Tongue (tissue), 2 donors: ENCODE data around the gene BSDC1. TPM values are rescaled to one million over a fixed set of nuclear protein-coding genes. Genes with fewer than 3 reads are reported as not detected.

Source experiments
- DNase-seq: peaks from one replicate; pipeline ENCODE4 v3.0.0-alpha.2; 2015
- total RNA-seq: library from RNA; depleted of rRNA; stranded (reverse); fragments of >200 nt; gene quantifications from one replicate; pipeline ENCODE4 v1.2.3, GENCODE V29; 2014

The BSDC1 gene
- total RNA-seq, 1 donor from 2014 or later = 67.4 TPM

DNA sequence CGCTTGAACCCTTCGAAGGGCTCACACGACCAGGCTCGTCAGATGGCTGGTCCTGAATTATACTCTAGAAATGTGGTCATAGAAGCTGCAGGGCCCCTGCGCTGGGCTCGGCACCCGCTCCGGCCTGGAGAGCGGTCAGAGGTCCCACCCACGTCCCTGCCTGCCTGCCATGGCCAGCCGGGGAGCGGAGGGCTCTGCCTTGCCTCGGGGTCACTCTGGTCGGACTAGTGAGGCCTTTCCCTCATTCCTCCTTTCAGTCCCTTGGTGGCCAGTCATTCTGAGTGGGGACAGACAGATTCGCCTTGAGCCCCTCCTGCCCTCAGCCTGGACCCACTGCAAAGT lies 57.7 kb downstream of the BSDC1 start:
- no peak for DNase-seq

DNA sequence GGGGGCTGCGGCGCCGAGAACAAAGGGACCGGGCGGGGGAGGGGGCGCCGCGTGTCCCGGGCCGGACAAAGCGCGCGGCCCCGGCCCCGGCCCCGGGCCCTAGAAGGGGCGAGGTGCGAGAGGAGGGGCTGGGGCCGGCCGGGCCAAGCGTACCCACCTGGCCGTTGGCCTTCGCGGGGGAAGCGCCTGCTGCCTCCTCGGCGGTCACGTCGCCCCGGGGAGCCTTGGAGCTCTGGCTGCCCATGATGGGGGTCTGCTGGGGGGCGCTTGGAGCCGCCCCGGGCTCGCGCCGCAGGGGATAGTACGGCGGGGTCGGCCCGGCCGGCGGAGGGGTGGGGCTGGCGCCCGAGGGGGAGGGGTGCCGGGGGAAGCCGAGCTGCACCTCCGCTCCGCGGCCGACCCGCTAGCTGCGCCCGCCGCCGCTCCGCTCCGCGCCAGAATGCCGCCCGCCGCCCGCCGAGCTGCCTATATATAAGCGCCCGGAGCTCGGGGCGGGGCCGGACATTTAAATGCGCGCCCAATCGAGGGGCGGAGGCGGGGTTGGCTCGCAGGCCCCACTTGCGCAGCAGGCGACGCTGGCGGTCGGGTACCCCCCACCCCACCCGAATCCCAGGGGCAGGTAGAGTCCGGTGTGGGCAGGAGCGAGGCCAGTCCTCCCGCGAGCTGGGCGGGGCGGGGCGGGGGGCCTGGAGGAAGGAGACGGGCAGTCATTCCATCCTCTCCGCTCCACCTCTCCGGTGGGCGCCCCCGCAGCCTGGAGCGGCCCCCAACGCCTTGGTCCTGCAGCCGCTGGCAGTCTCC lies 58.3 kb downstream of the BSDC1 start, which contains the start of gene MARCKSL1:
MARCKSL1 (minus strand) TSS at position 444 of the 801 bp plus-strand sequence; CDS start at position 244, 200 bp downstream.
- peak; percentile 93 for DNase-seq

DNA sequence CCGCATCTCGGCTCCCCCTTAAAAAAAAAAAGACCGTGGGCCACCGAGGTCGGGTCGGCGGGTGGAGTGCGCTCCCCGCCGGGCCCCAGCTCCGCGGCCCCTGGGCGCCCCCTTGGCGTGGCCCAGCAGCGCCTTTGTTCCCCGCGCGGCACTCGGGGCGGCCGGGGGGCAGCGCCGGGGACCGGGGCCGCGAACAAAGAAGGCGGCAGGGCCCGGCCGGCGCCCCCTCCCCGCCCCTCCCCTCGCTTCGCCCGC lies 58.8 kb downstream of the BSDC1 start:
- DNase-seq = no peak

DNA sequence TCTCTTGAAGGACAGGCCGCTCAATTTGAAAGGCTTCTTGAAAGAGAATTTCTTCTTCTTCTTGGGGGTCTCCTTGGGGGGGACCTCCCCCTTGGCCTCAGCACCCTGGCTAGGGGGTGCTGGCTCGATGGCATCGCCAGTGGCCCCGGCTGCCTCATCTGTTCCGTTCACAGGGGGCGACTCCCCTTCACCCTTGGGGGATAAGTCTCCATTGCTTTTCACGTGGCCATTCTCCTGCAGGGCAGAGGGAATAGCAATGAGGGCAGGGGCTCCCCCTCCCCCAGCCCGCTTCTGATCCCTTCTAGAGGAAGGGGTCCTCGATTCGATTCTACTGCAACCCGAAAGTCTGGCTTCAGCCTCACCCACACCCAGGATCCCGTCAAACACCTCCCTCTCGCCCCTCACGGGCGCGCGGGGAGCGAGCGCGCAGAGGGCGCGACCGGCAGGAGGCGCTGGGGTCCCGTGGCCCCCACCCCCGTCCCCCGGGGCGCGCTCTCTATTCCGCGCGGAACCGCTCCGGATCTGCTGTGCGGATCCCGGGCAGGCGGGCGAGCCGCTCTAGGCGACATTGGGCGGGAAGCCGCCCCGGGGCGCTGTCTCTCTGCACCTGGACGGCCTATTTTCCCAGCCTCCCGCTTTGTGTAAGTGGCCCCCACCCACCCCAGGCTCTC lies 59.2 kb downstream of the BSDC1 start:
- peak; percentile 72 for DNase-seq

DNA sequence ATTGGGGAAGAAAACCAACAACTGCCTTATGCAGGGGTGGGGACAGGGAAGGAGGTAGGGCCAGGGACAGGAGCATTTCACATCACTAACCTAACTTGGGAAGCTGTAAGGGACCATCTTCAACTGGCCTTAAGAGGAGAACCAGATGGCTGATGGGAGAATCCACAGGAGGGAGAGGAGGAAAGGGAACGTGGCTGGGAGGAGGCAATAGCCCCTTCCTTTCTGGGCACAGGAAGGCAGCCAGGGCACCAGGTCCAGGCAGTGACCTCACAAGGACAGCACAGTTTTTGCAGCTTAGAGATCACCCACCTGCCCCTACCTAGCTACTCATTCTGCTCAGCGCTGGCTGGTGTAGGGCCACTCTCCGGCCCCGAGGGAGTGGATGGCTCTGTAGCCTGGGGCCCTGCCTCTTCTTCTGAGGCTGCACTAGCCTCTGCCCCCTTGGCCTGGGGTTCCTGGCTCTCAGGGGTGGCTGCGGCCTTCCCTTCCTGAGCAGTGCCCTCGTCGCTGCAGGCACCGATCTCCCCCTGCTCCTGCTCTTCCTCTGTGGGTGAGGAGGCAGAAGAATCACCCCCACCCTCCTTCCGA lies 59.9 kb downstream of the BSDC1 start:
- DNase-seq = no peak

DNA sequence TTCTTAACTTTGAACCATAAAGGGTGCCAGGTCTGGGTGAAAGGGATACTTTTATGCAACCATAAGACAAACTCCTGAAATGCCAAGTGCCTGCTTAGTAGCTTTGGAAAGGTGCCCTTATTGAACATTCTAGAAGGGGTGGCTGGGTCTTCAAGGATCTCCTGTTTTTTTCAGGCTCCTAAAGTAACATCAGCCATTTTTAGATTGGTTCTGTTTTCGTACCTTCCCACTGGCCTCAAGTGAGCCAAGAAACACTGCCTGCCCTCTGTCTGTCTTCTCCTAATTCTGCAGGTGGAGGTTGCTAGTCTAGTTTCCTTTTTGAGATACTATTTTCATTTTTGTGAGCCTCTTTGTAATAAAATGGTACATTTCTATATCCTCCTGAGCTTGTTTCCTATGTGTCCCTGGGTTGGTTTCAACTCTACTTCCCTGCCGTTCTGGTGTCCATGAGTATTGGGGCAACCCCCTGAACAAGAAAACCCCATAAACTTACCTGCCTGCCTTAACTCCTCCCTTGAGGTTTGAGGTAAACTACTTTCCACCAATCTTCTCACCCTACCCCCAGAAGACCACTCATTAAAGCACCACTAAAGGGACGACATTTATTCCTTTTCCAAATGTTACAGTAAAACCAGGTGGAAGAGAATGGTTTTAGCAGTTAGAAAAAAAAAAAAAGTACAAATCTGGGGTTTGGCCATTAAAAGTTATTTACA lies 60.8 kb downstream of the BSDC1 start:
- DNase-seq = no peak

DNA sequence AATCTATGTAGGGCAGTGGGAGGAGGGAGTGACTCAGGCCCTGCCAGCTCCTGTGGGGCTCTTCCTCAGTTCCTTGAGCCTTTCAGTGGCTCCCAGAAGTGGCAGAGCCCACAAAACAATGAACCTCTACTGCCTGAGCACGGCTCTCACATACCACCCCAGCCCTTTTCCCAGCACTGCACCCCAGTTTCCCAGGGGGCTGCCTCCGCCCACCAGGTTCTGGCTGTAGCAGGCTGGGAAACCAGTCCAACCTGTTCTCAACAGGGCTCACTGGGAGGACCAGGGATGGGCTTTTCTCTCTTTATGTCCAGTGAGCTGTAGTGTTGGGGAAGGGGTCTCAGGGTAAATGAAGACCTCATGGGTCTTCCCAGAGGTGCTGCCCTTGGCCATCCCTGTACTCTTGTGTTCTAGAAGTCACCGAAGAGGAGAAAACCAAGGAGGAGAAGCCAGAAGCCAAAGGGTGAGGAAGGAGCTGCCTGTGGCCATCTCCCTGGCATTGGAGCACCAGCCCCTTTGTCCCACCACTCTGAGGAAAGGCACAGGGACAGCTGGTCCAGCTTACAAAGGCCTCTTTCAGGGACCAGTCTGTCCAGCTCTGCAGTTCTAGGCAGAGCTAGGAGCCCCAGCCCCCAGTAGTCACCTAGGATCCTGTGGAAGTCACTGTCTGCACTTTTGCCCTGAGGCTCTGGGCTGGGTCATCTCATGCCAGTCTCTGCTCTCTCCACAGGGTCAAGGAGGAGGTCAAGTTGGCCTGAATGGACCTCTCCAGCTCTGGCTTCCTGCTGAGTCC lies 61.8 kb downstream of the BSDC1 start:
- DNase-seq = no peak

DNA sequence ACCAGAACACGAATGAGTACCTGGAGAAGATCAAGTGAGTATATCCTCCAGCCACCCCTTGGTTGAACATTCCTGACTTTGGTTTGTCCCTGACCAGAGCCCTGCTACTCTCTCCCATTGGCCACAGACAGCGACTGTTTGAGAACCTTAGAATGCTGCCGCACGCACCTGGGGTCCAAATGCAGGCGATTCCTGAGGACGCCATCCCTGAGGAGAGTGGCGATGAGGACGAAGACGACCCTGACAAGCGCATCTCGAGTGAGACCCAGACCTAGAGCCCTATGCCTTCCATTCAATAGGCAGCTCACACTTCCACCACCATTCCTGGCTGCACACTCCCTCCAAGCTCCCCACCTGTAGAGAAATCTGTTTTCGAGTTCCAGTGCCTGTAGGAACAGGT lies 62.7 kb downstream of the BSDC1 start:
- DNase-seq = no peak

DNA sequence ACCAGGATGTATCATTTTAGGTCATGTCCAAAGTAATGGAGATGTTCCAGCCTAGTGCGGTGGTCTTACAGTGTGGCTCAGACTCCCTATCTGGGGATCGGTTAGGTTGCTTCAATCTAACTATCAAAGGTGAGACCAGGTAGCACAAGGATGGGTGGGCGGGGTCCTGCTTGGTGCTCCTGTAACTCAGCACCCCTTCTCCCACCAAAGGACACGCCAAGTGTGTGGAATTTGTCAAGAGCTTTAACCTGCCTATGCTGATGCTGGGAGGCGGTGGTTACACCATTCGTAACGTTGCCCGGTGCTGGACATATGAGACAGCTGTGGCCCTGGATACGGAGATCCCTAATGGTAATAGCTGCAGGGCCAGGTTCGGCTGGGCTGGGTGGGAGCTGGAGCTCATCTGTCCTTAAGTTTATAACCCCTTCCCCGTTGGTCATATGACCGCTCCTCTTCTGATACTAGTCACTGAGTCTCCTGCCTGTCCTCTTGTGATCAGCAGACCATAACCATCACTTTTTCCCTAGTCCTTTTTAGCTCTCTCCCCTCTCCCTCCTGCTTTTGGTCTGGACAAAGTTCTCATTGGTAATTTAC lies 63.6 kb downstream of the BSDC1 start:
- no peak for DNase-seq

DNA sequence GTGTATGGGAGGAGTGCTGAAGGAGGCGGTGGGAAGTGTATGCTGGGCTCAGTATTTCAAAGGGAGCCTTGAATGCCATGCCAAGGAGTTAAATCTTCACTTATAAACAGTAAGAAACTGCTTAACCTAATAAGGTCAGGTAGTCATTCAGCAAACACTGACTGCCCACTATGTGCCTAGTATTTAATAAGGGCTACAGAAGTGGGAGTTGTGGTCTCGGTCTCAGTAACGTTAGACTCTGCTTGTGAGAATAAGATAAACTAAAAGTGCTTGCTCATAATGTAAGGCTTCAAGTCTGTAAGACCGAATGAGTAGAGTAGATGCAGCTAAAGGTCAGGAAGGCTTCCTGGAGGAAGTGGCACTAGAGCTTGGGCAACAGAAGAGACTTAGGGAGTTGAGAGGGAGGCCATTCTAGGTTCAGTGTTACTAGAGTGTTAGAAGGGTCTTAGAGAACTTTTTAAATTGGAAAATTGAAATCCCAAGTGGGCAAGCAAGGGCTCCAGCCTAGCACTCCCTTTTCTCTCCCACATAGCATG lies 64.2 kb downstream of the BSDC1 start:
- DNase-seq = no peak

DNA sequence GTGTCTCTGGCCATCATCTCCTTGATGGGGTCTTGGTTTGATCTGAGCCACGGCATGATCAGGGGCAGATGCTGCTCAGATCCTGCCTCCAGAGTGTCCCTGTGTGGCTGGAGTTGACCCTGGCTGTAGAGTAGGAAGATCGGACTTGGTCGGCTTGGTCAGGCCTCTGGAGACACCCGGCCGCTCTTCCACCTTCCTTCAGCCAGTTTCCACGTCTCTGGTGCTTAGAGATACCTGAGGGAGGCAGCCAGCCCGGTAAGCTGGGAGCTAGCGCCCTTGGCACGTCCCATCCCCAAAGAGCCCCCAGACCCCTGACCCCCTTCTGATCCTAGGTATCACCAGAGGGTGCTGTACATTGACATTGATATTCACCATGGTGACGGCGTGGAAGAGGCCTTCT lies 67.0 kb downstream of the BSDC1 start:
- no peak for DNase-seq

DNA sequence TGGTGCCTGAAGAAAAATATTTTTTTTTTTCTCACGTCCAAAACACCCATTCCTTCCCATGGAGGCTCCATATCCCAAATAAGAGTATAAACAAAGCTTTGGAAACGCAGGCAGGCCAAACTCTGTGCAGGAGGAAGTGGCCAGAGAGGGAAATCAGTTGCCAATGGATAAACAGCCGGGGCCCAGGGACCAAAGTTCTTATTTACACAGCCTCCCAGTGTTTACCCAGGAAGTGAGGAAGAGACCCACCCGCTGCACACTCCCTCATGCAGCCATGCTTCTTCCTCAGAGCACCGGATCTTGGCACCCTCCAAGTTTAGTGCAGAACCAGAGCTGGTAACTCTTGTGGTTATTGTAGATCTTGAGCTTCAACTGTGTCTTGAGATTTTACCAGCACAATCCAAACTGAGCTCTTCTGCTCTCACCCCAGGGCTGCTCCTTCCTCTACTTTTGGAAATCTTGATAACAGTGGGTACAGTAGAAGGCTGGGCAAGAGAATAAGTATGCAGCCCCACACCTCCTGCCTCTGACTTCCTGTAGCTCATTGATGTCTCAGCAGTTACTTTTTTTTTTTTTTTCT lies 72.4 kb downstream of the BSDC1 start:
- no peak for DNase-seq

DNA sequence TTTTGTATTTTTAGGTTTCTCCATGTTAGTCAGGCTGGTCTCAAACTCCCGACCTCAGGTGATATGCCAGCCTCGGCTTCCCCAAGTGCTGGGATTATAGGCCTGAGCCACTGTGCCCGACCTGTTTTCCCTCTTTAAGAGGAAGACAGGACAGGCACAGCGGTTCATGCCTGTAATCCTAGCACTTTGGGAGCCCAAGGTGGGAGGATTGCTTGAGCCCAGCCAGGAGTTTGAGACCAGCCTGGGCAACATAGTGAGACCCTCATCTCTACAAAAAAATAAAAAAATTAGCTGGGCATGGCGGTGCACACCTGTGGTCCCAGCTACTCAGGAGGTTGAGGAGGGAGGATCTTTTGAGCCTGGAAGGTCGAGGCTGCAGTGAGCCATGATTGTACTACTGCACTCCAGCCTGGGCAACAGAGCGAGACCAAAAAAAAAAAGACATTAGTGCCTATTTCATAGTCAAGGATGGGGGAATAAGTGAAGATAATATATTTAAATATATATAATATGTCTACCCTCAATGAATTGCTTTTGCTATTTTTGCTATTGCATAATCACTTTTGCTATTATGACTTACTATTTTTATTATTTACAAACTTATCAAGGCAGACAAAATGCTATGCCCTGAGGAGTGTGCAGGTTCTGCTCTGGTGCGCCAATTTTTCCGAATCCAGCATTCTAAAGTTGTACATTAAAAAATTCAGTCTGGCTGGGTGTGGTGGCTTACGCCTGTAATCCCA lies 75.9 kb downstream of the BSDC1 start:
- DNase-seq = no peak

DNA sequence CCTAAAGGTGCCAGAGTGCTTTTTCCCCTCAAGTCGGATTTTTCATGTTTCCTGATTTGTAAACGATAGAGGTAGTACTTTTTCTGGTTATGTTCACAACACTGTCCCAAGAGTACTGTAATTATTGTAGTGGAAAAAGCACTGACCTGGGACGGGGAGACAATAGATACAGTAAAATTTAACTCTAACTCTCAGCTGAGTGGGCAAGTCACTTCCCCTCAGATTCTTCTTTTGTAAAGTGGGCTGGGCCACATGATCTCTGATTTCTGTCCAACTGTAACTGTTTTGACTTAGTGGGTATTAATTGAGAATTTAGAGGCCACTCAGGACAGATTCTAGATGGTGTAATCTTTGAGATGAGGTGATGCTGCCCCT lies 77.4 kb downstream of the BSDC1 start:
- DNase-seq = no peak

Other genes starting within 250 kb of the BSDC1 start
- gene TXLNA, start 214.8 kb downstream of the BSDC1 start, total RNA-seq = 39.5 TPM
- 30.3 TPM for gene CCDC28B, start 193.8 kb downstream of the BSDC1 start, total RNA-seq
- 2.7 TPM for gene IQCC, start 188.8 kb downstream of the BSDC1 start, total RNA-seq
- gene DCDC2B, start 185.4 kb downstream of the BSDC1 start, total RNA-seq = not detected
- 10.6 TPM for gene TMEM234, start 172.1 kb downstream of the BSDC1 start, total RNA-seq
- gene EIF3I, start 172.0 kb downstream of the BSDC1 start, total RNA-seq = 145 TPM
- 0.31 TPM for gene FAM167B, start 147.2 kb downstream of the BSDC1 start, total RNA-seq
- 1.3 TPM for gene LCK, start 143.2 kb downstream of the BSDC1 start, total RNA-seq
- 58.3 TPM for gene HDAC1, start 102.4 kb downstream of the BSDC1 start, total RNA-seq
- gene MARCKSL1, start 58.2 kb downstream of the BSDC1 start, total RNA-seq = 40.8 TPM
- gene FAM229A, start 32.0 kb downstream of the BSDC1 start, total RNA-seq = 0.82 TPM
- gene TSSK3, start 31.9 kb downstream of the BSDC1 start, total RNA-seq = not detected
- under 0.01 TPM for gene ZBTB8B, start 70.6 kb upstream of the BSDC1 start, total RNA-seq
- 13.3 TPM for gene ZBTB8A, start 145.0 kb upstream of the BSDC1 start, total RNA-seq